ENCODE measurements around the gene CYB5B. TPM values are rescaled to one million over a fixed set of nuclear protein-coding genes. Genes with fewer than 3 reads are reported as not detected.
A peak's percentile ranks its signal among the peaks of the same experiment; 100 is the strongest.

The CYB5B gene
- total and polyA plus RNA-seq, 2 donors (not counting 3 experiments of a cell fraction or from before 2014, with no cell fraction given), result 175 to 176 TPM

- Histone ChIP-seq H3K27ac (ENCODE audit: insufficient read depth, low read depth, low read length) (peak overlapping the region; percentile 64), H3K9me3 (replicated peaks; ENCODE audit: control insufficient read depth, insufficient read depth, low read length) (no peaks in the 10 kb centered on the region), H3K79me2 (ENCODE audit: control insufficient read depth, insufficient read depth, low read length) (peaks cover 45% of the 10 kb centered on the region), H3K27me3 (ENCODE audit: control insufficient read depth in 2 of 2, insufficient read depth in 2 of 2, low read length in 2 of 2) (no peaks in the 10 kb centered on the region), H3K9ac (replicated peaks; ENCODE audit: extremely low read depth, insufficient read depth, low read length) (peak overlapping the region; percentile 0), H2AFZ (ENCODE audit: low read depth, low read length) (peak overlapping the region; percentile 15), H3K4me1 (ENCODE audit: control insufficient read depth, extremely low read depth, insufficient read depth, low read length) (peaks cover 13% of the 10 kb centered on the region), H4K20me1 (replicated peaks; ENCODE audit: control insufficient read depth, extremely low read depth, insufficient read depth, low read length) (no peaks in the 10 kb centered on the region), H3K36me3 (ENCODE audit: control insufficient read depth in 2 of 2, extremely low read depth in 1 of 2, insufficient read depth in 2 of 2, low read length in 2 of 2) (peaks cover 5 to 12% of the 10 kb centered on the region in 2 experiments), H3K9me1 (replicated peaks; ENCODE audit: control insufficient read depth, extremely low read depth, insufficient read depth, low read length) (no peaks in the 10 kb centered on the region), H3K4me2 (ENCODE audit: insufficient read depth, low read length) (peak overlapping the region; percentile 42), H3K4me3 (replicated peaks in 1 of 3; ENCODE audit: insufficient read depth in 1 of 3, low read depth in 1 of 3, low read length in 3 of 3) (no peak overlapping the region)
- peak; percentile 61 for DNase-seq (ENCODE audit: low read depth, low spot score)
- intact Hi-C loops (cut with micrococcal nuclease) (loop anchor here (2.0 kb wide), 2 partner anchors 15 to 19 kb away; partner anchors contain the start of gene CYB5B), dilution Hi-C loops (cut with MboI; ENCODE audit: extremely low pct_ligation_motif_present, low sequenced_read_pairs) (no loop called here)
- POLR2A ChIA-PET, result no interaction called here
- CTCF ChIA-PET, result interaction anchor here (0.7 to 5.3 kb wide), 5 partner anchors 12 to 47 kb away, joined by 3 to 49 read pairs (median 5); no protein-coding TSS in a partner anchor
- FAIRE-seq, result peak; percentile 4
- BruUV-seq (replicated peaks), result TSS peak; percentile 53
- TF ChIP-seq MYC (IDR thresholded peaks at IDR 0.05; ENCODE audit: low read depth, low read length) (no peak), EZH2 (IDR thresholded peaks at IDR 0.05; ENCODE audit: borderline replicate concordance, low read depth, low read length, severe bottlenecking) (no peak), POLR2AphosphoS5 (IDR thresholded peaks at IDR 0.05; ENCODE audit: insufficient read depth, low read depth, low read length) (no peak), GATA2 (IDR thresholded peaks at IDR 0.05; ENCODE audit: insufficient read depth, insufficient read length, low read depth, low read length) (no peak), JUN (IDR thresholded peaks at IDR 0.05; ENCODE audit: borderline replicate concordance, insufficient read depth, insufficient read length, low read depth) (peak; percentile 55), POLR2A (IDR thresholded peaks at IDR 0.05; ENCODE audit: low read depth, low read length) (no peak)
Measured at GRCh38 chr16:69443927-69444631, 19.7 kb downstream of the CYB5B start.

All from endothelial cell of umbilical vein (primary cell).